IMR-90 (cell line): ENCODE results near the gene ANO7. TPM values are rescaled to one million over a fixed set of nuclear protein-coding genes. Genes with fewer than 3 reads are reported as not detected.

ENCODE experiments used
- ATAC-seq: fragments of 200-7000 bp; cut with Tn5 transposase; 2 replicates; pipeline ENCODE4 v1.9.1; 2020; ENCODE audit warnings: low read depth, mild to moderate bottlenecking, moderate library complexity
- BruUV-seq: library from RNA; stranded (reverse); fragments of 400-500 nt; replicated peaks from 2 replicates; lab custom pipeline; 2021; lab: Mats Ljungman, UMichigan
- CTCF ChIA-PET: fragments of 300-600 bp; formaldehyde crosslinking; extraction: SDS; loops from one replicate; lab custom pipeline; 2021; ENCODE audit warnings: antibody characterized with exemption; lab: Yijun Ruan, JAX
- POLR2A ChIA-PET: fragments of 300-600 bp; sonication (Branson Sonifier 250); formaldehyde crosslinking; loops from one replicate; lab custom pipeline; 2022; ENCODE audit warnings: antibody characterized with exemption; ENCODE audit not compliant: unreplicated experiment; lab: Charles Lee
- DNase-seq: peaks from one replicate; pipeline ENCODE4 v3.0.0; 2013
- H2AFZ ChIP-seq: replicated peaks from 2 replicates; pipeline ENCODE3; 2013; ENCODE audit warnings: low read length, mild to moderate bottlenecking; ENCODE audit not compliant: poor library complexity
- H2AK5ac ChIP-seq: 2 replicates; pipeline ENCODE4 v1.6.1; 2013; ENCODE audit warnings: low read depth, low read length, inconsistent platforms
- H2AK9ac ChIP-seq: replicated peaks from 2 replicates; pipeline ENCODE3; 2013; ENCODE audit warnings: mild to moderate bottlenecking, low read depth, low read length, moderate library complexity; ENCODE audit not compliant: poor library complexity
- H2BK120ac ChIP-seq: 2 replicates; pipeline ENCODE4 v1.6.1; 2013; ENCODE audit warnings: low read depth, low read length, inconsistent platforms
- H2BK15ac ChIP-seq: 3 replicates; pipeline ENCODE4 v1.6.1; 2013; ENCODE audit warnings: low read depth, low read length, inconsistent platforms
- H2BK20ac ChIP-seq: 2 replicates; pipeline ENCODE4 v1.6.1; 2013; ENCODE audit warnings: low read depth, mild to moderate bottlenecking, inconsistent platforms, low read length, moderate library complexity
- H2BK5ac ChIP-seq: 2 replicates; pipeline ENCODE4 v1.6.1; 2013; ENCODE audit warnings: mild to moderate bottlenecking, low read depth, low read length, inconsistent platforms; ENCODE audit not compliant: poor library complexity, severe bottlenecking
- H3K14ac ChIP-seq: replicated peaks from 2 replicates; pipeline ENCODE4 v1.6.1; 2013; ENCODE audit warnings: low read depth, low read length, inconsistent platforms
- H3K18ac ChIP-seq: 2 replicates; pipeline ENCODE4 v1.6.1; 2013; ENCODE audit warnings: low read depth, low read length, control low read depth
- H3K23ac ChIP-seq: 2 replicates; pipeline ENCODE4 v1.6.1; 2013; ENCODE audit warnings: low read depth, low read length, inconsistent platforms
- H3K27ac ChIP-seq: 2 replicates; pipeline ENCODE4 v1.5.1; 2013; ENCODE audit warnings: mild to moderate bottlenecking, control low read depth, low read length; ENCODE audit not compliant: insufficient read depth
- H3K27me3 ChIP-seq: 2 replicates; pipeline ENCODE4 v1.6.1; 2013; ENCODE audit warnings: low read length; ENCODE audit not compliant: control insufficient read depth, insufficient read depth
- H3K36me3 ChIP-seq: 2 replicates; pipeline ENCODE4 v1.6.1; 2013; ENCODE audit warnings: low read length, mixed read lengths; ENCODE audit not compliant: control insufficient read depth, insufficient read depth
- H3K4ac ChIP-seq: 2 replicates; pipeline ENCODE4 v1.6.1; 2013; ENCODE audit warnings: low read depth, low read length, inconsistent platforms
- H3K4me1 ChIP-seq: 2 replicates; pipeline ENCODE4 v1.6.1; 2013; ENCODE audit warnings: low read length, mixed read lengths; ENCODE audit not compliant: control insufficient read depth, insufficient read depth
- H3K4me2 ChIP-seq: 2 replicates; pipeline ENCODE4 v1.6.1; 2013; ENCODE audit warnings: low read depth, mild to moderate bottlenecking, control low read depth, low read length, moderate library complexity
- H3K4me3 ChIP-seq: 2 replicates; pipeline ENCODE4 v1.5.1; 2013; ENCODE audit warnings: low read depth, mild to moderate bottlenecking, control low read depth, low read length, moderate library complexity; ENCODE audit not compliant: insufficient read depth
- H3K56ac ChIP-seq: 2 replicates; pipeline ENCODE4 v1.6.1; 2013; ENCODE audit warnings: low read length, inconsistent platforms; ENCODE audit not compliant: insufficient read depth; ENCODE audit errors: extremely low read depth
- H3K79me1 ChIP-seq, 2 experiments: 2 replicates each; pipeline ENCODE4 v1.6.1; 2013; ENCODE audit warnings: low read length in 2 of 2, inconsistent platforms in 1 of 2, low read depth in 1 of 2
- H3K9ac ChIP-seq: 2 replicates; pipeline ENCODE4 v1.6.1; 2013; ENCODE audit warnings: low read depth, low read length, control low read depth
- H3K9me1 ChIP-seq: 2 replicates; pipeline ENCODE4 v1.6.1; 2013; ENCODE audit warnings: low read length, inconsistent platforms; ENCODE audit not compliant: insufficient read depth
- H3K9me3 ChIP-seq: 2 replicates; pipeline ENCODE4 v1.6.1; 2013; ENCODE audit warnings: low read length; ENCODE audit not compliant: control insufficient read depth, insufficient read depth
- H4K20me1 ChIP-seq: 2 replicates; pipeline ENCODE4 v1.6.1; 2013; ENCODE audit warnings: low read length, inconsistent platforms; ENCODE audit not compliant: insufficient read depth
- H4K5ac ChIP-seq: 2 replicates; pipeline ENCODE4 v1.6.1; 2013; ENCODE audit warnings: mild to moderate bottlenecking, low read depth, low read length, control low read depth
- H4K8ac ChIP-seq, 2 experiments: 2 replicates each; pipeline ENCODE4 v1.6.1; 2013; ENCODE audit warnings: low read depth in 2 of 2, low read length in 2 of 2, control low read depth in 1 of 2, inconsistent platforms in 1 of 2
- H4K91ac ChIP-seq: 2 replicates; pipeline ENCODE4 v1.6.1; 2013; ENCODE audit warnings: low read depth, low read length, inconsistent platforms; ENCODE audit not compliant: insufficient read depth
- BHLHE40 ChIP-seq: fragments of 150-350 bp; IDR thresholded peaks from 2 replicates; pipeline ENCODE4 v1.6.1; 2016; ENCODE audit warnings: mild to moderate bottlenecking, low read depth, low read length
- CEBPB ChIP-seq: IDR thresholded peaks from 2 replicates; pipeline ENCODE4 v1.6.1; 2012; ENCODE audit warnings: low read depth, low read length, improper control_type of control experiment
- CHD1 ChIP-seq: IDR thresholded peaks from 2 replicates; pipeline ENCODE4 v1.6.1; 2012; ENCODE audit warnings: low read depth, low read length, improper control_type of control experiment
- FOS ChIP-seq: fragments of 150-350 bp; IDR thresholded peaks from 2 replicates; pipeline ENCODE4 v1.6.1; 2016; ENCODE audit warnings: low read depth, low read length
- NFE2L2 ChIP-seq: fragments of 150-350 bp; IDR thresholded peaks from 2 replicates; pipeline ENCODE4 v1.6.1; 2016; ENCODE audit warnings: low read depth, mild to moderate bottlenecking, low read length
- POLR2A ChIP-seq: IDR thresholded peaks from 2 replicates; pipeline ENCODE4 v1.6.1; 2012; ENCODE audit warnings: mild to moderate bottlenecking, low read depth, low read length
- RFX5 ChIP-seq: IDR thresholded peaks from 2 replicates; pipeline ENCODE4 v1.8.0; 2012; ENCODE audit warnings: low read depth, mild to moderate bottlenecking, low read length, moderate library complexity
- USF2 ChIP-seq: fragments of 150-350 bp; IDR thresholded peaks from 2 replicates; pipeline ENCODE4 v1.6.1; 2017; ENCODE audit warnings: mild to moderate bottlenecking, antibody characterized with exemption, low read length, low read depth
- WGBS, 2 experiments: methylation state at CpG; one replicate each; pipeline versions ENCODE4 v1.1.5 to v1.1.7; 2013; ENCODE audit warnings: missing lambda C conversion rate in 2 of 2; ENCODE audit not compliant: insufficient read length in 1 of 2; ENCODE audit errors: extremely low coverage in 2 of 2; 5-methylcytosine and 5-hydroxymethylcytosine counted together
- dilution Hi-C: fragments of 300-500 bp; cut with HindIII; formaldehyde crosslinking; loops from one replicate; pipeline ENCODE4 v1.14.3; 2018; ENCODE audit warnings: low sequenced_read_pairs; ENCODE audit not compliant: unreplicated experiment
- in situ Hi-C: fragments of 300-500 bp; cut with MboI; formaldehyde crosslinking; loops from 3 replicates; pipeline ENCODE4 v1.14.3; 2019; ENCODE audit warnings: low sequenced_read_pairs, inconsistent platforms, mixed read lengths
- intact Hi-C: fragments of 100-400 bp; cut with micrococcal nuclease; formaldehyde crosslinking; loops from 2 replicates; pipeline ENCODE4 v1.10.0; 2022
- polyA plus RNA-seq, 3 experiments: library from polyadenylated mRNA; depleted of rRNA; stranded (reverse); fragments of >200 nt; gene quantifications; 2 replicates each; pipeline ENCODE4 v1.2.3, GENCODE V29; 2012; ENCODE audit warnings: low replicate concordance in 1 of 3
- total RNA-seq: library from RNA; depleted of rRNA; stranded (reverse); fragments of >200 nt; gene quantifications from 2 replicates; pipeline ENCODE4 v1.2.3, GENCODE V29; 2012

ANO7 gene
- total and polyA plus RNA-seq, 2 of the 4 experiments (the other 2 are of a cell fraction), result 0.36 to 3.4 TPM

GRCh38 chr2:241225983-241226382 is 37.5 kb downstream of the ANO7 start:
- H3K27me3 ChIP-seq, result no peaks in the 10 kb centered on the region
- no peak overlapping the region for H3K4ac ChIP-seq
- no peak overlapping the region for H3K18ac ChIP-seq
- dilution Hi-C loops (no loop called here), intact Hi-C loops (no loop called here), in situ Hi-C loops (no loop called here)
- H4K8ac ChIP-seq, result no peak overlapping the region
- H2AFZ ChIP-seq, result no peak overlapping the region
- H3K36me3 ChIP-seq, result peaks cover 53% of the 10 kb centered on the region
- WGBS, 2 experiments, result 93% methylated on average over 15 of the region's 16 CpGs; no CpG with 5 or more reads in 1 of the 2 experiments
- no peak overlapping the region for H3K56ac ChIP-seq
- peaks cover 77% of the 10 kb centered on the region for H4K20me1 ChIP-seq
- no peak overlapping the region for H3K4me3 ChIP-seq
- H4K91ac ChIP-seq, result no peak overlapping the region
- POLR2A ChIA-PET, result no interaction called here
- H4K5ac ChIP-seq, result no peak overlapping the region
- H3K9ac ChIP-seq, result no peak overlapping the region
- H2BK20ac ChIP-seq, result no peak overlapping the region
- no peak overlapping the region for H3K4me2 ChIP-seq
- no peak for TF ChIP-seq FOS
- no peak for TF ChIP-seq POLR2A
- no peak for TF ChIP-seq RFX5
- no peak for TF ChIP-seq BHLHE40
- no peak for TF ChIP-seq NFE2L2
- TF ChIP-seq CEBPB, result no peak
- no peak for TF ChIP-seq USF2
- no peak for TF ChIP-seq CHD1
- no peak overlapping the region for H2BK15ac ChIP-seq
- CTCF ChIA-PET, result no interaction called here
- no peak overlapping the region for H2BK5ac ChIP-seq
- BruUV-seq, result no TSS peak
- no peaks in the 10 kb centered on the region for H3K9me3 ChIP-seq
- H3K4me1 ChIP-seq, result peaks cover 9% of the 10 kb centered on the region; the same call in 1 of the 2 replicates
- H3K23ac ChIP-seq, result no peak overlapping the region
- no peak overlapping the region for H3K27ac ChIP-seq
- no peak for DNase-seq
- peaks cover 3% of the 10 kb centered on the region; the same call in 1 of the 2 replicates for H3K9me1 ChIP-seq
- ATAC-seq, result no peak
- H3K79me1 ChIP-seq, result peaks cover 17 to 50% of the 10 kb centered on the region in 2 experiments
- no peak overlapping the region for H2BK120ac ChIP-seq
- no peak overlapping the region for H2AK5ac ChIP-seq
- no peak overlapping the region for H3K14ac ChIP-seq
- peak overlapping the region; percentile 40 for H2AK9ac ChIP-seq
